HG03571 (cell line): ENCODE data around the gene SLC1A5.
A peak's percentile ranks its signal among the peaks of the same experiment; 100 is the strongest.
"Not testable (repeated sequence)": the region's sequence is repeated elsewhere in the genome, so short reads cannot be mapped to it uniquely, and the experiment has no call there.

Source experiments
- ATAC-seq: cut with Tn5 transposase; IDR thresholded peaks from one replicate; pipeline ENCODE4 v1.9.1; 2021; ENCODE audit not compliant: unreplicated experiment

The SLC1A5 gene

DNA sequence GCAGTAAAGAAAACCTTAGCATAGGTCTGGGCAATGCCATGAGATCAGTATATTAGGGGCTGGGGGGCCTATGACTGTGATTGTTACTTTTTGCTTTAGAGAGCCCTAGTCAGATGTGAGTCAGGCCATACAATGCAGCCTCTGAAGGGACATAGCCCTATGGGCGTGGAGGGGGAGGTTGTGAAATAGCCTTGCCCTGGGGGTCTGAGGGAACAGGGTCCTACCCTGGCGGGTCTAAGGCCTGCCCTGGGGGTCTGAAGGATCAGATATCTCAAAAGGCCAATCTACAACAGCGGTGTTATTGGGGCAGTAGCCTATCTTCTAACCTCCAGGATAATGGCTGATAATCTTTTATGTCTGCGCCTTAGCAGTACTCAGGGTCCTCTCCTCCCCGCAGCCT, 13.8 kb upstream of the SLC1A5 start:
- ATAC-seq, result no peak

DNA sequence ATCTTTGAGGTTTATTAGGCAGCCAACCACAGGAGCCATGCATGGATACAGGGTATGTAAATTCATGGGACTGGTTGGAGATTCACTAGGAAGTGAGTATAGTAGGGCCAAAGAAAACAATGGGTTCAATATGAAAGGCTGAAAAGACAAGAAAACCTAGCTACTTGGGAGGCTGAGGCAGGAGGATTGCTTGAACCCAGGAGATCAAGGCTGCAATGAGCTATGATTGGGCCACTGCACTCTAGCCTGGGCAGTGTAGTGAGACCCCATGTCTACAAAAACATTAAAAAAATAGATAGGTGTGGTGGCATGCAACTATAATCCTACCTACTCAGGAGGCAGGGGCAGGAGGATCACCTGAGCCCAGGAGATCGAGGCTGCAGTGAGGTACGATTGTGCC, 10.3 kb upstream of the SLC1A5 start:
- ATAC-seq, result no peak

DNA sequence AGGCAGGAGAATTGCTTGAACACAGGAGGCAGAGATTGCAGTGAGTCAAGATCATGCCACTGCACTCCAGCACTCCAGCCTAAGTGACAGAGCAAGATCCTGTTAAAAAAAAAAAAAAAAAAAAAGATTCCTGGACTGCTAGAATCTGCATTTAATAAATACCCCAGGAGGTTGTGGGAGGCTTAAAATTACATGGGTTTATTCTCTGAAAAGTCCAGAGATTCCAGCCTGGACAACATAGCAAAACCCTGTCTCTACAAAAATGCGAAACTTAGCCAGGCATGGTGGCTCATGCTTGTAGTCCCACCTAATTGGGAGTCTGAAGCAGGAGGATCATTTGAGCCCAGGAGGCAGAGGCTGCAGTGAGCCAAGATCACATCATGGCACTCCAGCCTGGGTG, 9.5 kb upstream of the SLC1A5 start:
- no peak for ATAC-seq

DNA sequence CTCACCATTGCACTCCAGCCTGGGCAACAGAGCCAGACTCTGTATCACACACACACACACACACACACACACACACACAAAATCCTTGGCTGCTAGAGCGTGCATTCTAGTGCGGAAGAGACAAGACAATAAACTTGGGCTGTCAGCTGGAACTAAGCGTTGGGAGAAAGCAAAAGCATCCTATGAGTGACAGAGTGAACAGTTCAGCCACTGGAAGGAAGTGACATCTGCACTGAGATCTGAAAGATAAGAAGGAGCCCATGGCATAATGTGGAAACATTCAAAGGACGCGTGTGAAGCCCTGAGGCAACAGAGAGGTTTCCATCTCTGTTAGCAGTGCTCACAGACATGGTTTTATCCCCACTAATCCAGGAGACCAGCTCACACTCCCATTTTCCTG, 3.5 kb upstream of the SLC1A5 start:
- no peak for ATAC-seq

DNA sequence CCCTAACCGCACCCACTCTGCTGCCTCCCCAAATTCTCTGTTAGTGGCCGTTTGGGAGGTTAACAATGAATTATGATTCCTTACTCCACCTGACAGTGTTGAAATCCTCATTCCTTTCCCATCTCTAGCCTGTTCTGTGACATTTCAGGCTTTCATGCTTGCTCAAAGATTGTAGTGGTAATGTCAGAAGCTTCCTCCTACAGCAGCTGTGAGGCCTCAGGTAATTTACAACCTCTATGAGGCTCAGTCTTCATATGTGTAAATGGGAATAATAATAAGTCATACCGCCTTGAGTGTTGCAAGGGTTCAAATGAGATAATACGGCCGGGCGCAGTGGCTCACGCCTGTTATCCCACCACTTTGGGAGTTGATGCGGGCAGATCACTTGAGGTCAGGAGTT, 977 bp upstream of the SLC1A5 start:
- ATAC-seq, result no peak

DNA sequence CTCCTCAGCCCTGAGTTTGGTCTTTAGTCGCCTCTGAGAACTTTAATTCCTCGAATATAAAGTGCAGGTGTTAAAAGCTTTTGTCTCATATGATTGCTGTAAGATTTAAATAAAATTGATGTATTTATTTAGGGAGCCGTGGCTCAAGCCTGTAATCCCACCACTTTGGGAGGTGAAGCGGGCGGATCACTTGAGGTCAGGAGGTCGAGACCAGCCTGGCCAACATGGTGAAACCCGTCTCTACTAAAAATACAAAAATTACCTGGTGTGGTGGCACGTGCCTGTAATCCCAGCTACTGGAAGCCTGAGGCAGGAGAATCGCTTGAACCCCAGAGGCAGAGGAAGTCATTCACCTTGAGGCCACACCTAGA, 559 bp upstream of the SLC1A5 start:
- no peak for ATAC-seq

DNA sequence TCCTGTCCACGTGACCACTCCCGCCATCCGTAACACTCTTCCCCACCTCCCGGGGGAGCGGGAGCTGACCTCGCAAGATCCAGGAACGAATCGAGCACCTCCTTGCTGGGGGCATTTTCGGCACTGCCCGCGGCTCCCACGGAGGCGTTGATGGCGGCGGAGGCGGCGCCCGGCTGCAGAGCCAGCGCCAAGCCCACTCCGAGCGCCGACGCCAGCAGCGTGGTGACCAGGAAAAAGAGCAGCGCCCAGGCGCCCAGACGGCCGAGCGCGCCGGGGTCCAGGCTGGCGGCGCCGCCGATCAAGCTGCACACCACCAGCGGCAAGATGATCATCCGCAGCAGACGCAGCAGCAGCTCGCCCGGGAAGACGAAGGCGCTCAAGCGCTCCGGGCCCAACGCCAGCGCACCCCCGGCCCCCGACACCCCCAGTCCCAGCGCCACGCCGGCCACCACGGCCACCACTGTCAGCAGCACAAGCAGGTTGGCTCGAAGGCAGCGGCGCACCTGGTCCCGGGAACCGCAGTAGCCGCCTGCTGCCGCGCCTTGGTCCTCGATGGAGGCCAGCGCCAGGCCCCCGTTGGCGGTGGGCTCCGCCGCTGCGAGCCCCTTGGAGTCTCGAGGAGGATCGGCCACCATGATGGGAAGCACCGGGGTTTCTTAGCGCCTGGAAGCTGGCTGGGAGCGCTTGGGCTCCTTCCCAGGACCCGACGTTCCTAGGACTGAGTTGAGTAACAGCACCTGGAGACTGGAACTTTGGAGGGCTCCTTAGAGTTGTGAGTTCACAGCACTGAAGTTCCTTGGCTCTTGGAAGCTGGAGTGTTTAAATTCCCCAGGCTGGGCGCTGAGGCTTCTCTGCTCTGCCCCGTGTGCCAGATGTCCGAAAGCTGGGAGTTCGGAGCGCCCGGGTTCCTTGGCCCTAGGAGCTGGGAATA, 798 bp downstream of the SLC1A5 start:
- ATAC-seq, result no peak

DNA sequence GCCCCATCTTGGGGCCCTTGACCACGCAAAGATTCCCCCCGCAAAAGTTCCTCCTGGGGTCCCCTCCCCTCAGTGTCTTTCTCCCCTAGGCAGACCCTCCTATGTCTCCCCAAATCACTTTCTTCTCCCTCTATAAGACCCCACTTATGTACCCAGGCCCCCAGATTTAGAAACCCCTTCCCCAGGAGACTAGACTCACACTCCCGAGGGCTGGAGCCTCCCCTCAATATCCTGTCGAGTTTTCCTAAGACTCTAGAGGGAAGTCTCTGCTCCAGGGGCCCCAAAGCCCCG, 1.4 kb downstream of the SLC1A5 start:
- ATAC-seq, result no peak

DNA sequence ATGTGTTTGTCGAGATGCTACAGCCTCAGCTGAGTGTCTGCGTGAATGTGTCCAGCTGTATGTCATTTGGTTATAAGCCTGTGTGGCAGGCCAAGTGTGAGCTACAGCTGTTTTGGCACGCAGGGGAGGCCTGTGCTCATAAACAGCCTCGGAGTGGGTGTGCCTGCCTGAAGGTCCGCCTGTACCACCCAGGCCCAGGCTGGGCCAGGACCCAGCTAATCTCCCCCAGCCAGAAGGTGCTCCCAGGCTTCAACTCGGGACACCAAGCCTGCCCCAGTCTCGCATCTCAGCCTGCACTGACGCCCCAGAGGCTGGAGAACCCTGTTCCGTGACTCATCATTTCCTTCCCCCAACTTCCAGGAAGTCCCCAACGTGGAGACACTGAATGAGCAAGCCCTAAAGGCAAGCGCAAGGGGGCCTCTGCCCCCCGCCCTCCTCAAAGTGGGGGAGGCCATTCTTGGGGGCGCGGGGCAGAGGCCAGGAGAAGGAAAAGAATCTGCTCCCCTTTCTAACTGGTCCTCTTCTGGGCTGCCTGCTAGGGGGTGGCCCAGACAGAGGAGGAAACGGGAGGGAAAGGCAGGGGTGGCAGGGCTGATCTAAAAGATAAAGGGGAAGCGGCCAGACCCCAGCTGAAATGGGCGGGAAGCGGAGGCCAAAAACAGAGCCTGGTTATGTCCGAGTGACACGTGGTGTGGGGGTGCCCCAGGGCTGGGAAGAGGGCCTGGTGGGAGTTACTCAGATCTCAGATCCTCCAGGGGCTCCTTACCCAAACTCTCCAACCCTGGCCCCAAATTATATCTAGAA, 2.0 kb downstream of the SLC1A5 start:
- peak; percentile 20 for ATAC-seq

DNA sequence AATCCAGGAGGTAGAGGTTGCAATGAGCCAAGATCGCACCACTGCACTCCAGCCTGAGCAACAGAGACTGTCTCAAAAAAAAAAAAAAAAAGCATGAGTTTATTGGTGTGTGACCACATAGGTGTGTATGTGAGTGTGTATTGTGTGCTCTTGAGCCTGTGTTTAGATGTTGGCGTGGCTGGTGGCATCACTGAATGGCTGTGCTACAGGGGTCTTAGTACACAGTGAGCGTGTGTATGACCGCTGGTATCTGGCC, 2.5 kb downstream of the SLC1A5 start:
- no peak for ATAC-seq

DNA sequence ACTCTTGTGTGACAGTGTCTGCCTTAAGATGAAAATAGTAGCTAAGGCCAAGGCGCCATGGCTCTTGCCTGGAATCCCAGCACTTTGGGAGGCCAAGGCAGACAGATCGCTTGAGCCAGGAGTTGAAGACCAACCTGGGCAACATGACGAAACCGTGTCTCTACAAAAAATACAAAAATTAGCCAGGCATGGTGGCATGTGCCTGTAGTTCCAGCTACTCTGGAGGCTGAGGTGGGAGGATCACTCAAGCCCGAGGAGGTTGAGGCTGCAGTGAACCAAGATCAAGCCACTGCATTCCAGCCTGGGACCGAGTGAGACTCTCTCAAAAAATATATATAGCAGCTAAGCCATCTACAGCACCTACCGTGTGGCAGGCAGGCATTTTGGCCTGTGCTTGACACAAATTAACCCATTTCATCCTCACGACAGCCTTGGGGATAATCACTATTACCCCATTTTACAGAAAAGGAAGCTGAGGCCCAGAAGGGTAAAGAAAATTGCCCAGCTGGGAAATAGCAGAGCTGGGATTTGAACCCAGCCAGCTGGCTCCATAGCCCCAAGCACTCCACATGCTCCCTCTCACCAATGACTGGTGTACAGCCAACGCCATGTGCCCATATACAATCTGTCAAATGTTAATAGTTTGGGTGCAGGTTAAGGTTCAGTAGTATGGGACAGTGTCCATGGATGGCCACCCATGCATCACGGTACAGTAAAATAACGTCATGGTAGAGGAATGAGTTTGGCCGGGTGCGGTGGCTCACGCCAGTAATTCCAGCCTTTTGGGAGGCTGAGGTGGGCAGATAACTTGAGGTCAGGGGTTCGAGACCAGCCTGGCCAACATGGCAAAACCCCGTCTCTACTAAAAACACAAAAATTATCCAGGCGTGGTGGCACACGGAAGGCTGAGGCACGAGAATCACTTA, 3.1 kb downstream of the SLC1A5 start:
- ATAC-seq, result no peak

DNA sequence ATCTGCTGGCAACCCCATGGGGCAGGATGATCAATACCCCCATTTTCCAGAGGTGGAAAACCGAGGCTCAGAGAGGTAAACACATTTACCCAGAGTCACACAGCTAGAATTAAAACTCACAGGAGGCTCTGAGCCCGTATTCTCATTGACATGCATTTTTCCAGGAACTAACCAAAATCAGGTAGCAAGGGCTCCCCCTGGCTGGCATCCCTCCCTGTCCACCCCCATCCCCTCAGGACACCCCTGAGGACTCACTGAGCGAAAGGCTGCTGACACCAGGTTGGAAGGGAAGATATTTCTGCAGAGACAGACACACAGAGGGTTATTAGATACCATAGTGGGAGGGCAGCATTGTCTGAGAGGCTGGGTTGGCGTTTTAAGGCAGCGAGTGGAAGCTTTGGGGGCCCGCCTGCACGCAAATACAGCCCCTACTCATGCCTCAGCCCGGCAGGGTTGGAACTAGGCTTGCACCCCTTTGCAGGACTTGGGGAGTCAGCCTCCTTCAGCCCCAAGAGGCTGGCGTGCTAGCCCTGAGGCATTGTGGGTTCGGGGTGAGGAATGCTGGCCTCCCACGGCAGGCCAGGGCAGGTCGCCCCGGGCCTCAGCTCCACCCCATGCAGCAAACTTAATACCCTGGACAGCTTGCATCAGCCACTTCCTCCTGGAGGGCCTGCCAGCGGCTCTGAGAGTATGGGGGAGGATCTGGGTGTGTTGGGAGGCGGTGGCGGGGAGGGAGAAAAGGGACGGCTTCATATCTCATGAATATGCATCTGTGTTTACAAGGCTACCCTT, 3.9 kb downstream of the SLC1A5 start:
- ATAC-seq, result no peak

DNA sequence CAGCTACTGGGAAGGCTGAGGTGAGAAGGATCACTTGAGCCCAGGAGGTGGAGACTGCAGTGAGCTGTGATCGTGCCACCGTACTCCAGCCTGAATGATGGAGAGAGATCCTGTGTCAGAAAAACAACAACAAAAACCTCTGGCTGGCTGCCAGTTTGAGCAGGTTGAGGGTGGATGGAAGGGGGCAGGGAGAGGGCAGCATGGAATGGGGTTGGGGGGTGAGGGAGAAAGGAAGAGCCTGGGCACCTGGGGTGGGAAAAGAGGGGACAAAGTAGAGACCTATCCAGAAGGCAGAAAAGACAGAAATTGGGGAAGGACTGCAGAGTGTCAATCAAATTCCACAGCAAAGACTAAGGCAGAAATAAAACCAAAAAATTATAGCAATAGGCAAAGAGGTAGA, 4.7 kb downstream of the SLC1A5 start:
- no peak for ATAC-seq

DNA sequence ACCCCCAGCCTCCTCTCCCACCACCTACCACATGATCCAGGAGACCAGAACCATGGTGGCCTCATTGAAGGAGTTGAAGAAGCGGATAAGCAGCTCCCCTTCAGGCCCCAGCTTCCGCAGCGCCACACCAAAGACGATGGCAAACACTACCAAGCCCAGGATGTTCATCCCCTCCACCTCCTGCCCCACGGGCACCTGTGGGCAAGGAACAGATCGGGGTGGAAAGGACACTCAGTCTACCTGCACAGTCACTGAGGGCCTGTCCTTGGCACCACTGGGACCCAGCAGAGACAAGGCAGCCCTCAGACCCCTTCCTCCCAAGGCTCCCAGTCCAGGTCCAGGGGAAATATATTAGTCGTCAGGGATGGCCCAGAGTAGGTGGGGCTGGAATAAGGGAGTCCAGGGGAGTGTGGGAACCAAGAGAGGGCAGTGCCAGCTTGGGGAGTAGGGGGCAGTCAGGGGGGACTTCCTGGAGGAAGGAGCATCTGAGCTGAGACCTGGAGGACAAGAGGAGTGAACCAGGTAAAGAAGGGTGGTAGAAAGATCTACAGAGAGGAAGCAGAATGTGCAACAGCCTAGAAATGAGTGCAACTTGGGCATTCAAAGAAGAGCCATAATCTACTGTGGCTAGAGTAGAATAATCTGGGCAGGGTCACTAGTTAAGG, 5.9 kb downstream of the SLC1A5 start:
- ATAC-seq, result no peak

DNA sequence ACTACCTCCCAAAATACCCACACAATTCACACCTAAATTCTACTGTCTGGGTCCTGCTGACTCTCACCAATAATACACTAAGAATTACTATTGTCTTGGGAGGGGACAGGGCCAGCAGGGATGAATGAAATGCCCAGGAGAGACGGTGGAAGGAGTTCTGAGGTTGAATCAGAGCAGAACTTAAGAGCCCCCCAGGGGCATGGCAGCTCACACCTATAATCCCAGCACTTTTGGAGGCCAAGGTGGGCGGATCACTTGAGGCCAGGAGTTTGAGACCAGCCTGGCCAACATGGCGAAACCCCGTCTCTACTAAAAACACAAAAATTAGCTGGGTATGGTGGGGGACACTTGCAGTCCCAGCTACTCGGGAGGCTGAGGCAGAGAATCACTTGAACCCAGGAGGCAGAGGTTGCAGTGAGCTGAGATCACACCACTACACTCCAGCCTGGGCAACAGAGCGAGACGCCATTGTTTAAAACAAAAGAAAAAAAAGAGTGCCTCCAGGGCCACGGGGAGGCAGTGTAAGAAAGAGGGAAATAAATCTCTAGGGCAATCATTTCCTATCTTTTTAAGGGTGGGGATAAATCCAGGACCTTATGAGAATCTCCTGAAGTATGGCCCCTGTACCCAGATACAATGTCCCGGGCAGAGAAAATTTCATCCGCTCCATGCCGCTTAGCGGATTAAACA, 10.3 kb downstream of the SLC1A5 start:
- not testable (repeated sequence) for ATAC-seq

DNA sequence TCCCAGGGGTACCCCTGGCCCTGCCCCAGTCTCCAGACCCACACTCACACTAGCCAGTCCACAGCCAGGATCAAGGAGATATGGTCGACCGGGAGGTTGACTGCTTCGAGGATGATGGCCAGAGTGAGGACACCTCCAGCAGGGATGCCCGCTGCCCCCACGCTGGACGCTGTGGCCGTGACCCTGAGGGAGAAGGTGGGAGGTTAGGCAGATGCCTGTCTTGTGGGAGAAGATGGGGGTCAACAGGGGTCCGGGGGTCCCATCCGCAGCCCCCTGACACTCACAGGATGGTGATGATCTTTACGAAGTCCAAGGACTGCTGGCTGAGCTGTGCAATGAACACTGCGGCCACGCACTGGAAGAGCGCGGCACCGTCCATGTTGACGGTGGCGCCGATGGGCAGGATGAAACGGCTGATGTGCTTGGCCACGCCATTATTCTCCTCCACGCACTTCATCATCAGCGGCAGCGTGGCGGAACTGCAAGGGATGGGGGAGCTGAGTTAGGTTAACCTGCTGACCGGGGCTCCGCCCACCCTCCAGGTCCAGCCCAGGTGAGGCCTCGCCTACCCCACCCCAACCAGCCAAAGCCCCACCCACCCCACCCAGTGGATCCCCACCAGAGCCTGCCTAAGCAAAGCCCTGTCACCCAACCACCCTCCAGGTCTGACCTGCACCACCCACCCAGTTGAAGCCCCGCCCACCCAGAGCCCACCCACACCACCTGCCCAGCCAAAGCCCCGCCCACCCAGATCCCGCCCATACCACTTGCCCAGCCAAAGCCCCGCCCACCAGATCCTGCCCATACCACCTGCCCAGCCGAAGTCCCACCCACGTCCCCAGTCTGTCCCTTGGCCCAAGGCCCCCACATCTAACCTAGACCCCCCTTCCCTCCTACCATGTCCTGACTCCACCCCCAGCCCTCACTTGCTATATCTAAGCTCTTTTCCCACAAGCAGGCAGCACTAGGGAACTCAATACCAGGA, 11.2 kb downstream of the SLC1A5 start:
- no peak for ATAC-seq

DNA sequence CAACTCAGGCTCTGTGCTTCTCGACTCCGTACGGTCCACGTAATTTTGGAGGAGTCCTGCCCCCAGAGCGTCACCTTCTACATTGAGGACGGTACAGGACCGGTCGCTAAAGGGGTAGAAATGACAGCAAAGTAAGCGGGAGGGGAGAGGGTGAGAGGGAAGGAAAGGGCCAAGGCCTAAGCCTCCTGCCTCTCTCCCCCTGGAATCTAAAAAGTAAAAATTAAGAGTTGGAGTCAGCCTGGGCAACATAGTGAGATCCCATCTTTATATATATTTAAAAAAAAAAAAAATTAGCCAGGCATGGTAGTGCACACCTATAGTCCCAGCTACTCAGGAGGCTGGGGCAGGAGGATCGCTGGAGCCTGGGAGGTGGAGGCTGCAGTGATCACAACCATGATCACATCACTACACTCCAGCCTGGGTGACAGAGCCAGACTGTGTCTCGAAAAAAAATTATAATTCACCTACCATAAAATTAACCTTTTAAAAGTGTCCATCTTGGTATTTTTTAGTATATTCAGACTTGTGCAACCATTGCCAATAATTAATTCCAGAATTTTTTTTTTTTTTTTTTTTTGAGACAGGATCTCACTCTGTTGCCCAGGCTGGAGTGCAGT, 12.6 kb downstream of the SLC1A5 start:
- ATAC-seq, result no peak

DNA sequence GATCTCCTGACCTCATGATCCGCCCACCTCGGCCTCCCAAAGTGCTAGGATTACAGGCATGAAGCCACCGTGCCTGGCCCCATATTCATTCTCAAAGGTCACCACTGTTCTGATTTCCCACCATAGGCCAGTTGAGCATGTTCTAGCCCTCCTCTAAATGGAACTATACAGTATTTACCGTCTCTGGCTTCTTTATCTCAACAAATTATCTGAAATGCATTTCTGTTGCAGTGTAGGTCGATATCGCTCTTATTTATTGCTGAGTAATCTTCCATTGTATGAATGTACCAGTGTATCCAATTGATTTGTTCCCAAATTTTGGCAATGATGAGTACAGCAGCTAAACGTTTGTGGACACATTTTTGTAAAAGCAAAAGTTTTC, 15.4 kb downstream of the SLC1A5 start:
- ATAC-seq, result no peak
